HFFc6 (cell line): Measurements from ENCODE around the gene POTEJ. TPM values are rescaled to one million over a fixed set of nuclear protein-coding genes. Genes with fewer than 3 reads are reported as not detected.
"Not testable (repeated sequence)": the region's sequence is repeated elsewhere in the genome, so short reads cannot be mapped to it uniquely, and the experiment has no call there.

Experiments
- DNase-seq: peaks from one replicate; pipeline ENCODE4 v3.0.0-alpha.2; 2018
- H3K27ac Mint-ChIP-seq: 2 replicates; pipeline ENCODE4 v1.8.0; 2020; ENCODE audit warnings: mild to moderate bottlenecking, mixed read lengths
- H3K27me3 Mint-ChIP-seq: 2 replicates; pipeline ENCODE4 v1.8.0; 2021; ENCODE audit warnings: mild to moderate bottlenecking, moderate library complexity, mixed read lengths; ENCODE audit not compliant: insufficient read depth
- H3K36me3 Mint-ChIP-seq: 2 replicates; pipeline ENCODE4 v1.8.0; 2021; ENCODE audit warnings: low read depth, mixed read lengths
- H3K4me1 Mint-ChIP-seq: 2 replicates; pipeline ENCODE4 v1.8.0; 2020; ENCODE audit warnings: low read depth, mixed read lengths
- H3K4me3 Mint-ChIP-seq: 2 replicates; pipeline ENCODE4 v1.8.0; 2020; ENCODE audit warnings: mild to moderate bottlenecking, moderate library complexity, mixed read lengths
- H3K9me3 Mint-ChIP-seq: 2 replicates; pipeline ENCODE4 v1.8.0; 2020; ENCODE audit warnings: mild to moderate bottlenecking, mixed read lengths
- total RNA-seq, 6 experiments: library from RNA; stranded (reverse); fragmentation: NEBNext Ultra II Directional; extraction: Animal tissue kit (Norgen Biotek cat#: 25700); gene quantifications; 2 replicates in 1 of 6; 3 replicates in 5 of 6; pipeline ENCODE4 v1.2.3, GENCODE V29; 2021

POTEJ gene
- total RNA-seq, 6 experiments from 2014 or later, result not detected

DNA sequence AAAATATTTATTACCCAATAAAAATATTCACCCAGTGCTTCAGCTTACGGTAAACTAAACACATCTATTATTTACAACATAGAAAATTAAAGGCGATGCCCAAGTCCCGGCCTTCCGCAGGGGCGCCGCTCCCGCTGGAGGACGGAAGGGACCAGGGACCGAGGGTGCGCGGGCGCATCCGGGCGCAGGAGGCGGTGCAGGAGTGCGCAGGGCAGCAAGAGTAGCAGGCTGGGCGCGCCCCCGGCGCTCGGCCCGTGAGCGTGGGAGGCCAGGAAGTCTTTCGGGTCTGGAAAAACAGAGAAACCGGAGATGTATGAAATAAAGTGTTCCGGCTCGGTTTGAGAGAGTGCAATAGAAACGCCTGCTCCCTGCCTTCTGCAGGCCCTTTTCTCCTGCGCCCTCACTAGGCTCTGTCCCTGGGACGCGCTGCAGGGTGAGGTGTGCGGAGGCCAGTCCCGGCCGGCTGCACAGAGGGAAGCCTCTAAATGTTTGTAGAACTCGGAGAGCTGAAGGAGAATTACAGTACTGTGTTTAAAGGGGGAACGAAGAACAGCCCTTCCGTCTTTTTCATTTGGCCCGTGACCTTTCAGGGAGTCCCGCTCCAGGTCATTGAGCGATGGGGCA lies 18.3 kb upstream of the POTEJ start:
- not testable (repeated sequence) for H3K36me3 Mint-ChIP-seq, H3K4me3 Mint-ChIP-seq, DNase-seq, H3K4me1 Mint-ChIP-seq, H3K9me3 Mint-ChIP-seq, H3K27me3 Mint-ChIP-seq, H3K27ac Mint-ChIP-seq

DNA sequence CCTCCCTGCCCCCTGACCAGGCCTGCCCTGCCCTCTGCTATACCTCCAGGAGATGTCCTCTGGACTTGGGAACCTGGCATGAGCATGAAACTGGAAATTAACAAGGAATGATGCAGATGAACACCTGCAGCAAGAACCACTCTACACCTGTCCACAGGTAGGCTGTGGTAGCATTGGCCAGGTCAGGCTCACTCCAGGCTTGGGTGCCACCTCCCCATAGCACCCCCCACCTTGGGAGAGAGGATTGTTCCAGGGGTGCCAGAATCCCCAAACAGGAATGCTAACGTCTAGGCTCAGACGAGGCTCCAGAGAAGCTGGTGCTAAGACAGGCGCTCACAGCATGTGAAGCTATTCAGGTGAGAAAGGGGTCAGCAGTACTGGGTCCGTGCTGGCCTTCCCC lies 17.2 kb upstream of the POTEJ start:
- not testable (repeated sequence) for H3K9me3 Mint-ChIP-seq, DNase-seq, H3K27me3 Mint-ChIP-seq, H3K4me3 Mint-ChIP-seq, H3K4me1 Mint-ChIP-seq, H3K27ac Mint-ChIP-seq, H3K36me3 Mint-ChIP-seq

DNA sequence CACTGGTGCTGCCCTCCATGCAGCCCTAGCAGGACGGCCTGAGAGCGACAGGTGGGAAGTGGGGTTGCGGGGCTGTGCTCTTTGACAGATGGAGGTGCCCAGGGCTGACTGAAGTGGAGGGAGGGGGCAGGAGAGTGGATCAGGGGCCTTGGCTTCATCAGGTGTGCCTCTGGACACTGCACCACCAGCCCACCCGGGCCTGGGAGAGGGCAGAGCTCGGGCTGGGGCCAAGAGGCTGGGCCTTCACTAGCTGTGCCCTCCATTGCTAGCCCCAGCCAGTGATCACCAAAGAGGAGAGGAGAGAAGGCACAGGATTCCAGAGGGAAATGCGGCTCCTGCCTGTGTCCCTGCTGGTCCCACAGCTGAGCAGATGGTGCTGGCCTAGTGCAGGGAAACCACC lies 14.5 kb upstream of the POTEJ start:
- H3K4me3 Mint-ChIP-seq, H3K27me3 Mint-ChIP-seq, H3K9me3 Mint-ChIP-seq, DNase-seq, H3K4me1 Mint-ChIP-seq, H3K27ac Mint-ChIP-seq, H3K36me3 Mint-ChIP-seq: not testable (repeated sequence)

DNA sequence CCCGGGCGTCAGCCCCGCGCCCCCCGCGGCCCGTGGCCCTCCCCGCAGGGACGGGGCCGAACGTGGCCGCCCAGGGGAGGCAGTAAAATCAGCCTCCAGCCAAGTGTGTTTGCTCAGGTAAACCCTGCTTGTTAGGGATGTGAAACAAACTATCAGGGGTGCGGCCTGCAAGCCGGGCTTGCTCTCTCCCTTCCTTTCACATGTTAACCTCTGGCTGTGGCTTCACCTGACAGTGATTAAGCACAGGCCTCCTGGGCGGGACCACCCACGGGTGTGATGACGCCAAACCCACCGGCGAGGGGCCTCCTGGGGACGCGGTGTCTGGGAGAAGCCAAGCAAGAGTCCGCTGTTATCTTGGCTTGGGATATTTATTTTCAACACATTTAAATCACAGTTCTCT lies 13.2 kb upstream of the POTEJ start:
- H3K4me3 Mint-ChIP-seq, H3K9me3 Mint-ChIP-seq, H3K27ac Mint-ChIP-seq, DNase-seq, H3K4me1 Mint-ChIP-seq, H3K27me3 Mint-ChIP-seq, H3K36me3 Mint-ChIP-seq: not testable (repeated sequence)

DNA sequence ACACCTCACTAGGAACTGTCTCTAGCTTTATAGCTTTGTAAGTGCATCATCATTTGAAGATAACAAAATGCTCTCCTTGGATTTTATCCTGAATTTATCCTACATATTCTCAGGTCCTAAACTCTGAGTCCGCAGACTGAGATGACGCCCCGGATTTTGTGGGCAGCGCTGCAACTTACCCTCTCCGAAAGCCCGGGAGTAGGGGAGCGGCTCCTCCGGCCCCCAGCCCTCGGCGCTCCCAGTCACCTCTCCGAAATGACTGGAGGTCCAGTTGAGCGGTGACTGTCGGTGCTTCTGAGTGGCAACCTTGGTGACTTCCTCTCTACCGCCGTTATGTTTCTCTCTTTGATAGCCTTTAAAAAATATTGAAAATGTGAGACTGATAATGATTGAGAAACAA lies 12.8 kb upstream of the POTEJ start:
- H3K4me3 Mint-ChIP-seq, DNase-seq, H3K27me3 Mint-ChIP-seq, H3K27ac Mint-ChIP-seq, H3K36me3 Mint-ChIP-seq, H3K4me1 Mint-ChIP-seq, H3K9me3 Mint-ChIP-seq: not testable (repeated sequence)

DNA sequence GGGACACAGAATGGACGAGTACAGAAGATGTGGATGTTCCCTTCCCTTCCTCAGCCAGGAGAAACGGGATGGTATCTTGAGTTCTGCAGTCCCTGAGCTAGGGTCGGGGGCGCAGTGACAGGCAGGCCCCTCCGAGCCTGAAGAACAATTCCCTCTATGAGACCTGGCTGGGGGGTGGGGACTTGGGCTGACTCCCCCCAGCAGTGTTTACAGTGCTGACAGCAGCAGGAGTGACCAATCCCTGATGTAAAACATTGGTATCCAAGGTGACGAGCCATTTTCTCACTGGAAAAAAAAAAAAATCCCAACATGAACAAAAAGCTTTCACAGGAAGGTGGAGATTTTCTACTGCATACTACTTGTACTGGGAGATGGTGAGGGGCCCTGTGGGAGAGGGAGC lies 11.8 kb upstream of the POTEJ start, which contains the start of gene CFC1:
TSS of gene CFC1 (minus strand) at position 183 of the 400 bp plus-strand sequence. CDS start 288 bp downstream, outside the sequence.
- not testable (repeated sequence) for H3K9me3 Mint-ChIP-seq, H3K27ac Mint-ChIP-seq, H3K27me3 Mint-ChIP-seq, H3K4me1 Mint-ChIP-seq, H3K4me3 Mint-ChIP-seq, H3K36me3 Mint-ChIP-seq, DNase-seq

DNA sequence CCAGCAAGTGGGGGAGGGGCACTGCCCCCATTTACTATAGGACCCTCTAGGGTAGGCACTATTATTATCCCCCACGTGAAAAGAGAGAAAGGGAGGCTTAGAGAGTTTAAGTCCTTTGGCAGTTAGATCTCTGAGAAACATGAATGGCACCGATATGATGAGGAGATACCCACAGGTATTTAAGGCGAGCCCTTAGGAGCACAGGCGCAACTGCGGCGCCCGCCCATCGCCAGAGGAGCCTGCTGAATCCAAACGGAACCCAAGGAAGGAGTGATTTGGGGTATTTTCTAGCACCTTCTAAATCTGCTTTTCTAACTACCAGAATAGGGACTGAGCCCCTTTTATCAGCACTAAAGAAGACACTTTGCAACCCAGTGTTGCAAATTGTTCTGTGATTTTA lies 11.3 kb upstream of the POTEJ start:
- not testable (repeated sequence) for H3K27ac Mint-ChIP-seq, H3K36me3 Mint-ChIP-seq, H3K4me3 Mint-ChIP-seq, H3K4me1 Mint-ChIP-seq, H3K9me3 Mint-ChIP-seq, DNase-seq, H3K27me3 Mint-ChIP-seq

DNA sequence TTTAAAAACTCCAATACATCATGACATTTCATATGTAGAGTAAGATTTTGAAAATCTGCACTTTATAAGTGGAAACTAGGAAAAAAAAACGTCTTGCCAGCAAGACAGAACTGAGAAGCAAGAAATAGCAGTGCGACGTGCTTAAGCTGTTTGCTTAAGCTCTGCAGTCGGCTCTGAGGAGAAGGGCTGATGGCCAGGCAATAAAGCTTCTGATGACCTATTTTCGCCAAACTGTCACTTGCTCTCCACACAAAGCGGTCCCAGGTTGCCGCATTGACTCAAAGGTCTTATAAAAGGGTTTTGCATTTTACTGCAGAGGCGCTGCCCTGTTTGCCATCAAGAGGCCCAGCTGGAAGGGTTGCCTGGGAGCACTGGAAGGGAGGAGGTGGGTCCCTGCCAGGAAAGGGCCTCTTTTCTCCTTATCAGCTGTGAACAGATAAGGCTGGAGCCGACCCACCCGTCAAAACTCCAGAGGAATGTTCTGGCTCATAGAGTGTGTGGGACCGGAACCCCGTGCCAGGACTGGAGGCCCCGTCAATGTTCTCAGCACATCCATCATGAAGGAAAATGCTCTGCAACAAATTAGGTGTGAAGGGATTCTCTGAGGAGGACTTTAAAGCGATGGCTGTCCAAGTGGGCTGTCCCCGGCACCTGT lies 9.5 kb upstream of the POTEJ start:
- not testable (repeated sequence) for H3K27me3 Mint-ChIP-seq, H3K36me3 Mint-ChIP-seq, H3K9me3 Mint-ChIP-seq, H3K27ac Mint-ChIP-seq, DNase-seq, H3K4me1 Mint-ChIP-seq, H3K4me3 Mint-ChIP-seq

DNA sequence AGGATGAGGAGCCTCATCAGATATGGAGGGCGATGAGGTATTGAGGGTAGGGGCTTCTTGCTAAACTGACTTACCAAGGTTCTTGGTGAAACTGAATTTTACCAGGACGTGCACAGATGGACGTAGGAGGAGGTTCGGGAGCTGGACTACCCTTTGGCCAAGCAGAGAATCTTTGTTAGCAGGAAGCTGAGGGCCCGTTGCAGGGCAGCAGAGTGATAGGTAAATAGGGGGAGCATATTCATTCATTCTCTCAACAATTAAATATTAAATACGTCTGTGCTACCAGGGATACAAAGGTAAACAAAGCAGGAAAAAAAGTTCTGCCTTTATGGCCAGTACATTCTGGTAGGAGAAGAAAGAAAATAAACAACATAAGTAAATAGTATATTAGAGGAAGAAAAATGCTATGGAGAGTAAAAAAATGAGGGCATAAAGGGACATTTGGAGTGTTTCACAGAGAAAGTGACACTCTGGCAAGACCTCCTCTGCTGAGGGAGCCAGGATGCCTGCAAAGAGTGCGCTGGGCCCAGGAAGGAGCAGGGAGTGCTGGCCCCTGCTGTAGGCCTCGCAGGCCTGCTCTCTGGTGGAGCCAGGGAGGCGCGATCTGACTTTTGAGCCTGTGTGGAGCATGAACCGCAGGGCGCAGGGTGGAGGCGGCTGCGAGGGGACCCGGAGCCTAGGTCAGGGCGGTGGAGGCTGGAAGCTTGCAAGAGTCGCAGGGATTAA lies 2.8 kb upstream of the POTEJ start:
- not testable (repeated sequence) for H3K27ac Mint-ChIP-seq

DNA sequence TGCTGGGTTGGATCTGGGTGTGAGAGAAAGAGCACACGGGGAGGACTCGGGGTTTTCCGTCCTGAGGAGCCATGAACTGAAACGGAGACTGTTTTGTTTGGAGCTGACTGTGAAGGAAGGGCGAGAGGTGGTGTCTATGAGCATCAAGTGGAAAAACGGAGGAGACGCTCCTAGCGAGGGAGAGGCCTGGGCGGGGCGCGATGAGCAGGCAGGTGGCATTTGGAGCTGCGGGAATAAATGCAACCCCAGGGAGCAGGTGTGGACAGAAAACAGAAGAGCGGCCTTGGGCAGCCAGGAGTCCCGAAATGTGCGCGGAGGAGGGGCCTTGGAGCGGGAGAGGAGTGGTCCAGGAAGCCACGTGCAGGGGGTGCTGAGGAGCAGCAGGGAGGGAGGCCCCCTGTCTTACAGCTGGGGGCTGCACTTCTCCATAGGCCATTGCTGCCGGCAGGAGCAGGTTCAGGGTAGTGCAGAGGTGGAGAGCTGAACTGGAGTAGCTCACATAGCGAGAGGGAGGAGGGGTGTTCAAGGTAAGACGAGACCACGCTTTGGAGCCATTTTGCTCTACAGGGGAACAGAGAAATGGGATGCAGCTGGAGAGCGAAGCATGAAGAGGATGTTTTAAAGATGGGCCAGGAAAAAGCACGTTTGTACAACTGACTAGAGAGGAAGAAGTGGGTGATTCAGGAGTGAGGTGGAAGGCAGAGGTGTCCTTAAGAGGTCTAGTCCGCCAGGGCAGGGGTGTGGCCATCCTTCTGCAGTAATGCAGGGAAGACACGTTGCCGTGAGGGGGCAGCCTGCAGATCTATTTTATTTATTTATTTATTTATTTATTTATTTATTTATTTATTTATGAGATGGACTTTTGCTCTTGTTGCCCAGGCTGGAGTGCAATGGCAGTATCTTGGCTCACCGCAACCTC lies 2.0 kb upstream of the POTEJ start:
- not testable (repeated sequence) for DNase-seq, H3K4me1 Mint-ChIP-seq, H3K27me3 Mint-ChIP-seq, H3K27ac Mint-ChIP-seq, H3K4me3 Mint-ChIP-seq, H3K9me3 Mint-ChIP-seq, H3K36me3 Mint-ChIP-seq

More for the DNA sequence above, 2.8 kb upstream of the POTEJ start:
- DNase-seq, H3K9me3 Mint-ChIP-seq, H3K27me3 Mint-ChIP-seq, H3K4me3 Mint-ChIP-seq, H3K4me1 Mint-ChIP-seq, H3K36me3 Mint-ChIP-seq: not testable (repeated sequence)

DNA sequence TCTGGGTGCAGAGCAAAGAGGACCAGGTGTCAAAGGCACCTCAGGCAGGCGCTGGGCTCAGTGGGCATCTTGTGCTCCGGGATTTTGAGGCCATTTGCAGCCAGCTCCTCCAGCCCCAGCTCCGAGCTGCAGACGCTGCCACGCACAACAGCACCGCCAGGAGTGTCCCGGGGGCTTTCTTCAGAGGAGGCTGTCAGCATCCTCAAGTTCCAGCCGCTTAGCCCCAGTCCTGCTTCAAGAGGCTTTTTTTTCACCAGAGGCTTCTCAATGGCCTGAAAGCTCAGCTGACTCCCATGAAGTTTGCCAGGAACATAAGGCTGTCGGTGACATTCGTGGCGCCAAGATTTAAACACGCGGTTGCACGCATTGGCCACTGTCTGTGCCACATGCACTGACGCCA lies 754 bp upstream of the POTEJ start:
- H3K4me1 Mint-ChIP-seq, H3K9me3 Mint-ChIP-seq, H3K27me3 Mint-ChIP-seq, H3K27ac Mint-ChIP-seq, H3K4me3 Mint-ChIP-seq, H3K36me3 Mint-ChIP-seq, DNase-seq: not testable (repeated sequence)

DNA sequence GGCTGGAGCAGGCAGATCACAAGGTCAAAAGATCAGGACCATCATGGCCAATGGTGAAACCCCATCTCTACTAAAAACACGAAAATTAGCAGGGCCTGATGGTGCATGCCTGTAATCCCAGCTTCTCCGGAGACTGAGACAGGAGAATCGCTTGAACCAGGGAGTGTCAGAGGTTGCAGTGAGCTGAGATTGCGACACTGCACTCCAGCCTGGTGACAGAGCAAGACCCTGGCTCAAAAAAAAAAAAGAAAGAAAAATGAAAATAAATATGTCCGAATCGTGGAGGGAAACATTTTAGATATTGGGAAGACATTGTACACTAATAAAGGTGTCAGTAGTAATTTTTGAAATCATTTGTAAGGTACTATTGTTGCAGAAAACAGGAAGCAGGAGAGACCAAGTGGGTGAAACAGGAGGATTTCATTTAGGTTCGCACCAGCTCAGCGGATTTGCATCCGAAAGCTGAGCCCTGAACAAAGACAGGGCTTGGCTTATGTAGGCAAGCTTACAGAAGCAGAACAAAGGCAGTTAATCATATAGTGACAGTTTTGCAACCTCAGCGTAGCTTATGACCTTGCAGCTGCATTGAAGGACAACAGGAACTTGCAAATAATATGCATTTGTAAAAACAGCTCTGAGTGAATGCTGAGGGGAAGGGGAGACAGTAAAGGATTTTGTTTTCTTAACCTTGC lies 17.7 kb downstream of the POTEJ start:
- not testable (repeated sequence) for H3K4me1 Mint-ChIP-seq, H3K36me3 Mint-ChIP-seq, H3K4me3 Mint-ChIP-seq, H3K27ac Mint-ChIP-seq, DNase-seq, H3K9me3 Mint-ChIP-seq, H3K27me3 Mint-ChIP-seq

DNA sequence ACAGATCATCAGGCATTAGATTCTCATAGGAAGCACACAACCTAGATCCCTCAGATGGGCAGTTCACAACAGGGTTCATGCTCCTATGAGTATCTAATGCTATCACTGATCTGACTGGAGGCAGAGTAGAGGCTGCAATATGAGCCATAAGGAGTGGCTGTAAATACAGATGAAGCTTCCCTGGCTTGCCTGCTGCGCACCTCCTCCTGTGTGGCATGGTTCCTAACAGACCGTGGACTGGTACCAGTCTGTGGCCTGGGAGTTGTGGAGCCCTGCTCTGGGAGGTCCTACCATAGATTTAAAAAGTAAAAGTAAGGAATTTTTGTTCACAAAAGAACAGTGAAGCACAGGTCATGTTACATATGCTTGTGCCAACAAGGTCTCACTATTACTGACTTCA lies 27.7 kb downstream of the POTEJ start:
- not testable (repeated sequence) for H3K27ac Mint-ChIP-seq, H3K36me3 Mint-ChIP-seq, H3K4me3 Mint-ChIP-seq, H3K4me1 Mint-ChIP-seq, H3K9me3 Mint-ChIP-seq, H3K27me3 Mint-ChIP-seq, DNase-seq
